Adrenal gland (tissue), 12 donors: Measurements from ENCODE around the gene VIPR1. TPM values are rescaled to one million over a fixed set of nuclear protein-coding genes. Genes with fewer than 3 reads are reported as not detected.

Source experiments
- DNase-seq, 7 donors: peaks; one replicate each; pipeline ENCODE4 v3.0.0-alpha.2; 2019 to 2020
- H3K27ac ChIP-seq, 5 donors: fragments of 200-600 bp; sonication (generic) in 4 of 5; 1 replicate in 3 of 5; 2 replicates in 2 of 5; pipeline versions ENCODE4 v1.5.1 to v1.8.0; 2016 to 2020; ENCODE audit warnings: mild to moderate bottlenecking in 1 of 5
- H3K27me3 ChIP-seq: fragments of 200-600 bp; 2 replicates; pipeline ENCODE4 v1.8.0; 2021
- H3K36me3 ChIP-seq, 2 donors: fragments of 200-600 bp; replicated peaks in 1 of 2; 1 replicate in 1 of 2; 2 replicates in 1 of 2; pipeline versions ENCODE4 v1.5.1 to v1.8.0; 2018 to 2022
- H3K4me1 ChIP-seq, 2 donors: fragments of 200-600 bp; replicated peaks in 1 of 2; 1 replicate in 1 of 2; 2 replicates in 1 of 2; pipeline versions ENCODE4 v1.5.1 to v1.8.0; 2018 to 2021
- H3K4me3 ChIP-seq, 4 donors: fragments of 200-600 bp; sonication (generic) in 3 of 4; one replicate each; pipeline ENCODE4 v1.5.1; 2016 to 2018
- H3K9me3 ChIP-seq, 3 donors: fragments of 200-600 bp; sonication (generic) in 1 of 3; replicated peaks in 1 of 3; 1 replicate in 2 of 3; 2 replicates in 1 of 3; pipeline versions ENCODE4 v1.5.1 to v1.8.0; 2016 to 2021
- POLR2A ChIP-seq, 2 donors: fragments of 450-650 bp; IDR thresholded peaks; one replicate each; pipeline ENCODE4 v1.6.1; 2017; ENCODE audit warnings: antibody characterized with exemption in 2 of 2, mild to moderate bottlenecking in 2 of 2, moderate library complexity in 1 of 2
- WGBS, 4 donors: extraction: QIAGEN DNeasy Blood & Tissue Kit in 2 of 4; methylation state at CpG; one replicate each; pipeline versions ENCODE4 v1.1.5 to v1.1.7; 2013 to 2017; 5-methylcytosine and 5-hydroxymethylcytosine counted together
- intact Hi-C, 2 donors: fragments of 100-400 bp; cut with DNase I; formaldehyde crosslinking; loops; one replicate each; pipeline versions ENCODE4 v1.14.1 to v1.15.0; 2022 to 2023
- polyA plus RNA-seq, 3 donors: library from polyadenylated mRNA; stranded (reverse); fragments of 200-250 nt in 2 of 3; fragments of 350-450 nt in 1 of 3; fragmentation: Illumina TruSeq in 1 of 3; extraction: RNeasy Lipid Tissue Mini Kit (QIAGEN cat#74804) in 1 of 3; gene quantifications; one replicate each; pipeline ENCODE4 v1.2.3, GENCODE V29; 2013 to 2014
- total RNA-seq, 9 donors: library from RNA; depleted of rRNA in 4 of 9; stranded (reverse); fragments of >200 nt in 4 of 9; fragments of 120-200 nt in 1 of 9; fragmentation: NEBNext Ultra II Directional in 1 of 9; extraction: Animal tissue kit (Norgen Biotek cat#: 25700) in 1 of 9; gene quantifications; one replicate each; pipeline versions ENCODE4 v1.1.0 to v1.2.4, GENCODE V29; 2013 to 2023
- TF ChIP-seq, protein P1 (sequence below), 6 experiments: fragments of 450-650 bp in 4 of 6; fragments of 200-600 bp in 2 of 6; sonication (generic) in 1 of 6; IDR thresholded peaks; 1 replicate in 5 of 6; 2 replicates in 1 of 6; pipeline versions ENCODE4 v1.5.1 to v1.8.0; 2016 to 2021; ENCODE audit warnings: antibody characterized with exemption in 6 of 6, mild to moderate bottlenecking in 2 of 6, moderate library complexity in 1 of 6
- donor health status: healthy with polysubstance abuse.
- donor health status: Bipolar disorder and iron deficiency.
- donor health status: DM: yes; HTN: yes; CAD: no.
- donor health status: DM: no; HTN: no; CAD: no.
- donor health status: DM: no; HTN: no; CAD: no.
- donor health status: DM: yes; HTN: yes; CAD: no.

Gene VIPR1
- total and polyA plus RNA-seq, 12 donors, result 0.55 to 24.4 (median 3.5) TPM

DNA sequence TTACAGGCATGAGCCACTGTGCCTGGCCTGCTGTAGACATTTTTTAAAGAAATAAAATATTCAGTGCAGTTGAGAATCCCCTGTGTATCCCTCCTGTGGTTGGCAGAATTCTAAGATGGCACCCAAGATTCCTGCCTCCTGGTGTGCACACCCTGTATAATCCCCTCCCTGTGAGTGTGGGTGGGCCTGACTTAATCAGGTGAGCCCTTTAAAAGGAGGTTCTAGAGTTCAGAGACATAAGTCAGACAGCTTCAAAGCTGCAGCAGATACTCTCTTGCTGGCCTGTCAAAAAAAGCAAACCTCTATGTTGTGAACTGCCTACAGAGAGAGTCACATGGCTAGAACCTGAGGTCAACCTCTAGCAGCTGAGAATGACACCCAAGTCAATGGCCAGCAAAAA is 7.0 kb upstream of the VIPR1 start:
- DNase-seq, result peak in 1 of 7 donors; percentile 1
- intact Hi-C loops, result no loop called here

DNA sequence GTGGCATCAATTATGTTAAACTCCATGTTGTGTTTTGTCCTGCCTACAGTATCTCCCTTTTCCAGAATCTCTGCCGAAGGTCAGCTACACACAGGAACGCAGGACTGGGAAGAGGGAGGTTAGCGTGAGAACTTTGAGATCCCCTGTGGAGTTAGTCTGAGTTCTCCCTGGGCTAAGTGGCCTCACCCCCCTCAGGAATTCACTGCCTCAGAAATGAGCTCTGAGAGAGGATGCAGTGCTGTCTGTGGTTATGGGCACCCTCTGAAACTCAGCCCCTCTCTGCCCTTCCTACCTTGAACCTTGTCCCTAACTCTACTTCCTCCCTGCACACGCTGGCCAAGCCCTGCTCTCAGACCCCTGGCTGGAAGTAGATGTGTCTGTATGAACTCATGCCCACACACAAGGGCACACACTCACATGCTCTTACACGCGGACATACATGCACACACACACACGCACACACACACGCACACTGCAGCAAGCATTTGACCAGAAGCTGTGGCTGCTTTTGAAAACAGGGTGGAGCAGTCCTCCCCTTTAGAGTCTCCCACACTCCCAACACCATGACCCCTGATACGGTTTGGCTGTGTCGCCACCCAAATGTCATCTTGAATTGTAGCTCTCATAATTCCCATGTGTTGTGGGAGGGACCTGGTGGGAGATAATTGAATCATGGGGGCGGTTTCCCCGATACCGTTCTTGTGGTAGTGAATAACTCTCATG is 5.3 kb upstream of the VIPR1 start:
- no peak overlapping the region for H3K27ac ChIP-seq
- H3K4me3 ChIP-seq, result no peak overlapping the region
- H3K4me1 ChIP-seq, result peaks cover 4 to 10% of the 10 kb centered on the region in 2 donors
- peaks cover 11% of the 10 kb centered on the region for H3K27me3 ChIP-seq
- H3K9me3 ChIP-seq, result no peaks in the 10 kb centered on the region
- TF ChIP-seq, protein P1, sequence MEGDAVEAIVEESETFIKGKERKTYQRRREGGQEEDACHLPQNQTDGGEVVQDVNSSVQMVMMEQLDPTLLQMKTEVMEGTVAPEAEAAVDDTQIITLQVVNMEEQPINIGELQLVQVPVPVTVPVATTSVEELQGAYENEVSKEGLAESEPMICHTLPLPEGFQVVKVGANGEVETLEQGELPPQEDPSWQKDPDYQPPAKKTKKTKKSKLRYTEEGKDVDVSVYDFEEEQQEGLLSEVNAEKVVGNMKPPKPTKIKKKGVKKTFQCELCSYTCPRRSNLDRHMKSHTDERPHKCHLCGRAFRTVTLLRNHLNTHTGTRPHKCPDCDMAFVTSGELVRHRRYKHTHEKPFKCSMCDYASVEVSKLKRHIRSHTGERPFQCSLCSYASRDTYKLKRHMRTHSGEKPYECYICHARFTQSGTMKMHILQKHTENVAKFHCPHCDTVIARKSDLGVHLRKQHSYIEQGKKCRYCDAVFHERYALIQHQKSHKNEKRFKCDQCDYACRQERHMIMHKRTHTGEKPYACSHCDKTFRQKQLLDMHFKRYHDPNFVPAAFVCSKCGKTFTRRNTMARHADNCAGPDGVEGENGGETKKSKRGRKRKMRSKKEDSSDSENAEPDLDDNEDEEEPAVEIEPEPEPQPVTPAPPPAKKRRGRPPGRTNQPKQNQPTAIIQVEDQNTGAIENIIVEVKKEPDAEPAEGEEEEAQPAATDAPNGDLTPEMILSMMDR (IDR thresholded peaks at IDR 0.05), result no peak
- no peak for TF ChIP-seq POLR2A (IDR thresholded peaks at IDR 0.05)
- no peaks in the 10 kb centered on the region for H3K36me3 ChIP-seq
- 63 to 69% (median 67%) methylated on average over 13 of the region's 13 CpGs for WGBS, 4 donors
- intact Hi-C loops, result no loop called here
- DNase-seq, result peak in 3 of 7 donors; percentile 3 to 43 (median 5)

More for the DNA sequence above, 7.0 kb upstream of the VIPR1 start:
- no peak overlapping the region for H3K4me3 ChIP-seq
- H3K4me1 ChIP-seq, result no peaks in the 10 kb centered on the region
- no peak for TF ChIP-seq POLR2A (IDR thresholded peaks at IDR 0.05)
- TF ChIP-seq, protein P1 (IDR thresholded peaks at IDR 0.05), result no peak
- no peaks in the 10 kb centered on the region for H3K9me3 ChIP-seq
- no peaks in the 10 kb centered on the region for H3K36me3 ChIP-seq
- no peaks in the 10 kb centered on the region for H3K27me3 ChIP-seq
- H3K27ac ChIP-seq, result no peak overlapping the region

DNA sequence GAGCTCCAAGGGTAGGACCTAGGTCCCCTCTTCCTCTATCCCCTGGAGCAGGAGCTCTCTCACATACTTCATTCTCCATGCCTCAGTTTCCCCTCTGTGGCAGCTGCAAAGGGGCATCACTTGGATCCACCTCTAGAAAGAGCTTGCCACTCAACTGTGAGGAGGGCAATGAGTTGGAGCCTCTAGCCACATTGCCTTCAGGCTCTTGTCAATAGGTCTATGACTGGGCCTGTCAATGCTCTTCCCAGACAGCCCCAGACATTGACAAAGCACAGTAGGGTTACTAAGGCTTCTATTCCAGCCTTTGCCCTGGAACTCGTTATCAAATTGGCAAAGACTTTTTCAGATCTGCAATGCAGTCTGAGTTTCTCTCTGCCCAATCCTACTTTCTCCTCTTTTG is 4.4 kb upstream of the VIPR1 start:
- H3K4me3 ChIP-seq, result no peak overlapping the region
- intact Hi-C loops, result no loop called here
- H3K4me1 ChIP-seq, result peaks cover 6 to 18% of the 10 kb centered on the region in 2 donors
- 45 to 77% (median 58%) methylated on average over 1 of the region's 1 CpG for WGBS, 4 donors
- TF ChIP-seq, protein P1 (IDR thresholded peaks at IDR 0.05), result no peak
- TF ChIP-seq POLR2A (IDR thresholded peaks at IDR 0.05), result no peak
- peaks cover 13% of the 10 kb centered on the region for H3K27me3 ChIP-seq
- no peaks in the 10 kb centered on the region for H3K9me3 ChIP-seq
- no peaks in the 10 kb centered on the region for H3K36me3 ChIP-seq
- no peak overlapping the region for H3K27ac ChIP-seq
- DNase-seq, result peak in 3 of 7 donors; percentile 1 to 11 (median 3)

DNA sequence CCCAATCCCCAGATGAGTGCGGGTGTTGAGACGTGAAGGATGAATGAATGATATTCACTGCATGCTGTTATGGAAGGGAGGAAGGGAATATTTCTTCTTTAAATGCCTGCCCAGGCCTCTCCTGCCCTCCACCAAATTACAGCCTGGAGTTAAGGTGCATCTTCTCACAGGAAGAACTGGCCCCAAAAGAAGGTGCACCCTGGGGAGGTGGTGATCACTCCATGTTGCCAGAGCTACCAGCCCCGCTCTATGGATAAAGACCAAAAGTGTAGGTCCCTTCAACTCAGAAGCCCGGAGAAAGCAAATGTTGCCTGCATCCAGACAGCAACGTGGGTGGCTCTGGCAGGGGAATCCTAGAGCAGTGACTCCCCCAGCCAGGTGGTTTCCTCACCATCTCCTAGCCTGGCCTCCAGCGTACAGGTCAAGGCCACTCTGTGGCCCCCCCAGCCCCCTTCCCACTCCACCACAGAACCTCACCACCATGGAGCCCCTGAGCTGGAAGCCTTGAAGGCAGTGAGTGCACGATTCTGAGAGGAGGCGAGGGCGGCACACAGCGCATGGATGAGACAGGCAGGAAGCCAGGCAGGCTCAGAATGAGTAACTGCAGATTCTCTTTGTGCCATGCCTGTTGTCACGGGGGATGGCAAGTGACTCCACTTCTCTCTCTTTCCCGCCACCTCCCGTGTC is 3.5 kb upstream of the VIPR1 start:
- Histone ChIP-seq H3K27ac (no peak overlapping the region), H3K36me3 (no peaks in the 10 kb centered on the region), H3K9me3 (no peaks in the 10 kb centered on the region), H3K4me3 (no peak overlapping the region), H3K4me1 (peaks cover 6 to 20% of the 10 kb centered on the region in 2 donors), H3K27me3 (peaks cover 13% of the 10 kb centered on the region)
- intact Hi-C loops, result no loop called here
- no peak for TF ChIP-seq POLR2A (IDR thresholded peaks at IDR 0.05)
- TF ChIP-seq, protein P1 (IDR thresholded peaks at IDR 0.05), result no peak
- DNase-seq, result peak in 2 of 7 donors; percentile 5 to 41
- WGBS, 4 donors, result 74 to 98% (median 81%) methylated on average over 4 to 13 of the region's 13 CpGs
